HG02840 (cell line): ENCODE results near the gene VAMP5.

ENCODE experiments used
- ATAC-seq: cut with Tn5 transposase; IDR thresholded peaks from one replicate; pipeline ENCODE4 v1.9.1; 2021; ENCODE audit warnings: mild to moderate bottlenecking, moderate library complexity, moderate number of reproducible peaks; ENCODE audit not compliant: unreplicated experiment, low FRiP score

The VAMP5 gene

DNA sequence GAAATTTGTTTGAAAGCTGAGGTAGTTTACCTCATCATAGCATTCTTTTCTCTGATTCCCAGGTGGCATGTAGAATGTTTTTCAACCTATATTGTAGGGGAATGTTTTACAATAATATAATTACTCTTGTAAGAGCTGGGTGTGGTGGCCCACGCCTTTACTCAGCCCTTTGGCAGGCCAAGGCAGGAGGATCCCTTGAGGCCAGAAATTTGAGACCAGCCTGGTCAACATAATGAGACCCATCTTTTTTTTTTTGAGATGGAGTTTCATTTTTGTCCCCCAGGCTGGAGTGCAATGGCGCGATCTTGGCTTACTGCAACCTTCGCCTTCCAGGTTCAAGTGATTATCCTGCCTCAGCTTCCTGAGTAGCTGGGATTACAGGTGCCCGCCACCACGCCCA lies 35.4 kb downstream of the VAMP5 start:
- ATAC-seq, result no peak

DNA sequence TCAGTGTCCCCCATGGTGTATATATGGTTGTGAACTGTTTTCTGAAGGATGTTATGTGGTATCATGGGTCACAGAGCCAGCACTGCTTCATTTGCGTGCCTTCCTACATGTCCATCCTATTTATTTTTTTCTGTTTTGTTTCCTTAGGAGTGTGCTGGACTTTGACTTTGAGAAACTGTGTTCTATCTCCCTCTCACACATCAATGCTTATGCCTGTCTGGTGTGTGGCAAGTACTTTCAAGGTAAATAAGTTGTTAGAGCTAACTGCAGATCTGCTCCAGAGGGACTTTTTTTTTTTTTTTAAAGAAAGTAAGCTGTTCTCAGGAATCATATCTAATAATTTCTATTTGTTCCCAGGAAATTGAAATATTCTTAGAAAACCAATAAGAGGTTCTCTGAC lies 37.1 kb downstream of the VAMP5 start:
- ATAC-seq, result no peak

DNA sequence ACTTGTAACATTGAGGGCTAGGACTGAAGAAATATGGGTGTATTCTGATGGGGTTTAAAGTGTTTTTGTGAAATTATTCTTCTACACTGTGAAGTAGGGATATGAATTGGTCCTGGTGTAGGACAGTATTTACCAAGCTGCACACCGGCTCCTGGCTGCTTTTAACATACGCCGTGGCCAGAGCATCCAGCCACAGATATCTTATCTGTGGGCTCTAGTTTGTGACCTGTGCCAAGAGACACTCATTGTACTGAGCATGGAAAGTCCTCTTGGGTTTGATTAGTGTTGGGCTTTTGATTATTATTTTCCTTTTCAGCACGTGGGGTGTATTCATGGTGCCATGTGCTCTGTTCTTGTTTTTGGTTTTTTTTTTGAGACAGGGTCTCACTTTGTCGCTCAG lies 39.8 kb downstream of the VAMP5 start:
- no peak for ATAC-seq

DNA sequence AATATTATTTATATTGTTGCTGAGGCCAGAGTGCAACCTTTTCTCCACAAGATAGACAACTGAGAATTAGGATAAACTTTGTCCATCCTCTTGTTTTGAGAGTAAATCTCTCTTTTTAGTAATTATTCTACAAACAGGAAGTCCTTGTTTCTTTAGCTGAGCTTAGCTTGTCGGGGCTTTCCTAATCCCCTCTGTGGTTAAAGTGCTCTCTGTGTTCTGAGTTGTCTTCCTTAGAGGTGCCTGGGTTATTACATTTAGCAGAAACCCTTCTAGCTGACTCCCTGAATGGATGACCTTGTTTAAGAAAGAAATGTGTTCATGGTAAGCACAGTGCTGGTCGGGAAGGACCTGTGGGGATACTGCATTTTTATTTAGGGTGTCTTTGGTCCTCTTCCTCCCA lies 44.4 kb downstream of the VAMP5 start:
- no peak for ATAC-seq

DNA sequence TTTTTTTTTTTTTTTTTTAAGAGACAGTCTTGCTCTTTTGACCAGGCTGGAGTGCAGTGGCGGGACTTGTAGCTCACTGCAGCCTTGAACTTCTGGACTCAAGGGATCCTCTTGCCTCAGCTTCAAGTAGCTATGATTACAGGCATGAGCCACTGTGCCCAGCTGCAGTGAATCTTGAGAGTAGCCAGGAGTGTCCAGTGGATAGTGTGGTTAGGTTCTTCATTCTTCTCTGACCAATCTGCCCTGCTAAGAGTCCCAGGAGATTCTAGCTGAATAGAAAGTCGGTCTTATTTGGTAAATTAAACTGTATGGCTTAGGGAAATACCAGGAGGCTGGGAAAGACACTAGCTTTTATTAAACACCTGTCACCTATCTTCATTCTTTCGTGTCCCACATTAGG lies 47.1 kb downstream of the VAMP5 start:
- no peak for ATAC-seq

DNA sequence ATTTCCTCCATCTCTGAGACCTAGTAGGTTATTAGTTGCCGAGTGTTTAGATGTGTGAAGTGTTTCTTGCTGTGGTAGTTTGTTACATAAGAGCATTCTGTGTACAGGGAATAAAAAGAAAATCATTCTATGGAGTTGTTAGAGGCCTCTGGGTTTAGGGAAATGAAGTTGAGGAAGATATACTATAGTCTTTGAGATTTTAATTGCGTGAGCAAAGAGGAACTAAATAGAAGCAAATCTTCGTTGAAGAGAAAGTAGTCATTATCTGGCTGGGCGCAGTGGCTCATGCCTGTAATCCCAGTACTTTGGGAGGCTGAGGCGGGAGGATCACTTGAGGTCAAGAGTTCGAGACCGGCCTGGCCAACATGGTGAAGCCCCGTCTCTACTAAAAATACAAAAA lies 50.8 kb downstream of the VAMP5 start:
- no peak for ATAC-seq

DNA sequence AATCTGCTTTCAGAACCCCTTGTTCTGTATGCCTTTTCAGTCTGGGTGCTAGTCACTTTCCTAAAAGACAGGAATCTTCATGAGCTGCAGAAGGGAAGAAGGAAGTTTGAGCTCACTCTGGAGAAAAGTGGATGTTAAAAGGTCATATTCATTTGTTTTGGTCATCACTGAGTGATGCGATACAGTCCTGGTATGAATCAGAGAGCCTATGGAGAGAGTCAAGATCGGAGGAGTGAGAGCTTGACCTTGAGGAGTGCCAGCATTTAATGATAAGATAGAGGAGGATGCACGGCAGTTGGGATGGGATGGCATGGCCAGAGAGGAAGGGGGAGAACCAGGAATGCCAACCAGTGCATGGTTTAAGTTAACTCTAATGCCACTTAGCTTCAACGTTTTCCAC lies 51.4 kb downstream of the VAMP5 start:
- no peak for ATAC-seq

DNA sequence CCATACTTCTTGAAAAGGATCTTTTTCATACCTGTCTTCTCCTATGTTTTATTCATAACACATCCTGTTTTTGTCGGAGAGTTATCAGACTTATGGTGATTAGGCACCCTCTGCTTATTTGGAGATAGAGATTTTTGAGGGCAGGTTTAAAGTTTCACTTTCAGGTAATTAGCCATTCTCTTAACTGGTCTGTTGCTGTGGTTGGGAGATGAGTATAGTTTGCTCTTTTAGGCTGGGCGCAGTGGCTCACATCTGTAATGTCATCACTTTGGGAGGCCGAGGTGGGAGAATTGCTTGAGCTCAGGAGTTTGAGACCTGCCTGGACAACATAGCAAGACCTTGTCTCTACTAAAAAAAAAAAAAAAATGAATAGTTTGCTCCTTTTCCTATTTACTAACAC lies 58.5 kb downstream of the VAMP5 start:
- no peak for ATAC-seq
